GM21381 (cell line): Measurements from ENCODE around the gene FUT8.

Experiments used
- ATAC-seq: cut with Tn5 transposase; IDR thresholded peaks from one replicate; pipeline ENCODE4 v1.9.1; 2021; ENCODE audit warnings: mild to moderate bottlenecking, moderate library complexity; ENCODE audit not compliant: unreplicated experiment

Gene FUT8

GRCh38 chr14:65753061-65753460 lies 340.5 kb downstream of the FUT8 start:
- ATAC-seq = no peak

- ATAC-seq = no peak
Measured at GRCh38 chr14:65755331-65755730, 342.8 kb downstream of the FUT8 start.

- ATAC-seq = no peak
Measured at GRCh38 chr14:65756880-65757279, 344.4 kb downstream of the FUT8 start.

- ATAC-seq = no peak
Measured at GRCh38 chr14:65769151-65769550, 356.6 kb downstream of the FUT8 start.

- no peak for ATAC-seq
Measured at GRCh38 chr14:65770681-65771080, 358.2 kb downstream of the FUT8 start.

- ATAC-seq = no peak
Measured at GRCh38 chr14:65771271-65771670, 358.7 kb downstream of the FUT8 start.

GRCh38 chr14:65772466-65772865 lies 359.9 kb downstream of the FUT8 start:
- no peak for ATAC-seq

- ATAC-seq = no peak
Measured at GRCh38 chr14:65772921-65773574, 360.5 kb downstream of the FUT8 start.

GRCh38 chr14:65774041-65774440 lies 361.5 kb downstream of the FUT8 start:
- no peak for ATAC-seq

GRCh38 chr14:65776193-65776852 lies 363.8 kb downstream of the FUT8 start:
- ATAC-seq = no peak

- no peak for ATAC-seq
Measured at GRCh38 chr14:65780566-65780965, 368.0 kb downstream of the FUT8 start.

- ATAC-seq = no peak
Measured at GRCh38 chr14:65783101-65783500, 370.6 kb downstream of the FUT8 start.

GRCh38 chr14:65783576-65783975 lies 371.0 kb downstream of the FUT8 start:
- ATAC-seq = no peak

GRCh38 chr14:65784574-65784973 lies 372.0 kb downstream of the FUT8 start:
- no peak for ATAC-seq

GRCh38 chr14:65787461-65787860 lies 374.9 kb downstream of the FUT8 start:
- no peak for ATAC-seq

- ATAC-seq = no peak
Measured at GRCh38 chr14:65788876-65789275, 376.3 kb downstream of the FUT8 start.

GRCh38 chr14:65789363-65789762 lies 376.8 kb downstream of the FUT8 start:
- ATAC-seq = no peak

- ATAC-seq = no peak
Measured at GRCh38 chr14:65790172-65790815, 377.8 kb downstream of the FUT8 start.

- ATAC-seq = no peak
Measured at GRCh38 chr14:65791191-65791981, 378.9 kb downstream of the FUT8 start.

GRCh38 chr14:65792208-65792905 lies 379.8 kb downstream of the FUT8 start:
- no peak for ATAC-seq
